Parathyroid adenoma (tissue), 2 donors: Measurements from ENCODE around the gene ZBTB46.

ENCODE experiments used
- H2AFZ ChIP-seq: fragments of 300-600 bp; sonication (generic); one replicate; pipeline ENCODE4 v1.7.0; 2017; ENCODE audit warnings: antibody characterized with exemption, mild to moderate bottlenecking
- H3K27ac ChIP-seq: fragments of 300-600 bp; sonication (generic); one replicate; pipeline ENCODE4 v1.7.0; 2017
- H3K27me3 ChIP-seq: fragments of 300-600 bp; sonication (generic); one replicate; pipeline ENCODE4 v1.7.0; 2017; ENCODE audit warnings: low read length; ENCODE audit not compliant: control insufficient read depth, insufficient read depth
- H3K36me3 ChIP-seq: fragments of 300-600 bp; sonication (generic); one replicate; pipeline ENCODE4 v1.7.0; 2017; ENCODE audit warnings: low read length; ENCODE audit not compliant: control insufficient read depth, insufficient read depth
- H3K4me1 ChIP-seq: fragments of 300-600 bp; sonication (generic); one replicate; pipeline ENCODE4 v1.7.0; 2017; ENCODE audit warnings: control low read depth
- H3K4me2 ChIP-seq: fragments of 300-600 bp; sonication (generic); one replicate; pipeline ENCODE4 v1.7.0; 2017; ENCODE audit warnings: low read length
- H3K4me3 ChIP-seq: fragments of 300-600 bp; sonication (generic); one replicate; pipeline ENCODE4 v1.7.0; 2017; ENCODE audit warnings: low read depth, low read length
- H3K79me2 ChIP-seq: fragments of 300-600 bp; sonication (generic); one replicate; pipeline ENCODE4 v1.7.0; 2017; ENCODE audit warnings: control low read depth
- H3K9ac ChIP-seq: fragments of 300-600 bp; sonication (generic); one replicate; pipeline ENCODE4 v1.7.0; 2017; ENCODE audit warnings: mild to moderate bottlenecking
- H3K9me3 ChIP-seq: fragments of 300-600 bp; sonication (generic); one replicate; pipeline ENCODE4 v1.7.0; 2017; ENCODE audit warnings: low read length; ENCODE audit not compliant: control insufficient read depth
- TF ChIP-seq, protein P1 (sequence below): fragments of 300-600 bp; sonication (generic); IDR thresholded peaks from one replicate; pipeline ENCODE4 v1.7.0; 2017; ENCODE audit warnings: antibody characterized with exemption, mild to moderate bottlenecking
- donor health status: primary hyperparathyroidism.

The ZBTB46 gene

GRCh38 chr20:63829945-63830835 is 874 bp downstream of the ZBTB46 start:
- TF ChIP-seq, protein P1, sequence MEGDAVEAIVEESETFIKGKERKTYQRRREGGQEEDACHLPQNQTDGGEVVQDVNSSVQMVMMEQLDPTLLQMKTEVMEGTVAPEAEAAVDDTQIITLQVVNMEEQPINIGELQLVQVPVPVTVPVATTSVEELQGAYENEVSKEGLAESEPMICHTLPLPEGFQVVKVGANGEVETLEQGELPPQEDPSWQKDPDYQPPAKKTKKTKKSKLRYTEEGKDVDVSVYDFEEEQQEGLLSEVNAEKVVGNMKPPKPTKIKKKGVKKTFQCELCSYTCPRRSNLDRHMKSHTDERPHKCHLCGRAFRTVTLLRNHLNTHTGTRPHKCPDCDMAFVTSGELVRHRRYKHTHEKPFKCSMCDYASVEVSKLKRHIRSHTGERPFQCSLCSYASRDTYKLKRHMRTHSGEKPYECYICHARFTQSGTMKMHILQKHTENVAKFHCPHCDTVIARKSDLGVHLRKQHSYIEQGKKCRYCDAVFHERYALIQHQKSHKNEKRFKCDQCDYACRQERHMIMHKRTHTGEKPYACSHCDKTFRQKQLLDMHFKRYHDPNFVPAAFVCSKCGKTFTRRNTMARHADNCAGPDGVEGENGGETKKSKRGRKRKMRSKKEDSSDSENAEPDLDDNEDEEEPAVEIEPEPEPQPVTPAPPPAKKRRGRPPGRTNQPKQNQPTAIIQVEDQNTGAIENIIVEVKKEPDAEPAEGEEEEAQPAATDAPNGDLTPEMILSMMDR, result no peak
- H3K79me2 ChIP-seq, result peaks cover 34% of the 10 kb centered on the region
- peak overlapping the region; percentile 95 for H3K4me2 ChIP-seq
- H2AFZ ChIP-seq, result peak overlapping the region; percentile 51
- peak overlapping the region; percentile 68 for H3K4me3 ChIP-seq
- no peaks in the 10 kb centered on the region for H3K27me3 ChIP-seq
- peak overlapping the region; percentile 17 for H3K27ac ChIP-seq
- H3K9me3 ChIP-seq, result no peaks in the 10 kb centered on the region
- H3K36me3 ChIP-seq, result no peaks in the 10 kb centered on the region
- H3K4me1 ChIP-seq, result peaks cover 13% of the 10 kb centered on the region
- H3K9ac ChIP-seq, result no peak overlapping the region

- H3K36me3 ChIP-seq, result no peaks in the 10 kb centered on the region
- peaks cover 9% of the 10 kb centered on the region for H3K4me1 ChIP-seq
- peak overlapping the region; percentile 51 for H2AFZ ChIP-seq
- peak overlapping the region; percentile 68 for H3K4me3 ChIP-seq
- H3K27me3 ChIP-seq, result no peaks in the 10 kb centered on the region
- H3K9me3 ChIP-seq, result no peaks in the 10 kb centered on the region
- peak overlapping the region; percentile 95 for H3K4me2 ChIP-seq
- peak overlapping the region; percentile 17 for H3K27ac ChIP-seq
- peaks cover 36% of the 10 kb centered on the region for H3K79me2 ChIP-seq
- no peak overlapping the region for H3K9ac ChIP-seq
- TF ChIP-seq, protein P1, result no peak
Observed at GRCh38 chr20:63829603-63829944, 1.5 kb downstream of the ZBTB46 start.

- H3K79me2 ChIP-seq, result peaks cover 41% of the 10 kb centered on the region
- H3K36me3 ChIP-seq, result no peaks in the 10 kb centered on the region
- no peak overlapping the region for H3K9ac ChIP-seq
- peaks cover 3% of the 10 kb centered on the region for H3K4me1 ChIP-seq
- no peak overlapping the region for H3K4me3 ChIP-seq
- TF ChIP-seq, protein P1, result no peak
- H3K27me3 ChIP-seq, result no peaks in the 10 kb centered on the region
- no peaks in the 10 kb centered on the region for H3K9me3 ChIP-seq
- no peak overlapping the region for H2AFZ ChIP-seq
- H3K27ac ChIP-seq, result no peak overlapping the region
- H3K4me2 ChIP-seq, result no peak overlapping the region
Observed at GRCh38 chr20:63828951-63829350, 2.1 kb downstream of the ZBTB46 start.

DNA sequence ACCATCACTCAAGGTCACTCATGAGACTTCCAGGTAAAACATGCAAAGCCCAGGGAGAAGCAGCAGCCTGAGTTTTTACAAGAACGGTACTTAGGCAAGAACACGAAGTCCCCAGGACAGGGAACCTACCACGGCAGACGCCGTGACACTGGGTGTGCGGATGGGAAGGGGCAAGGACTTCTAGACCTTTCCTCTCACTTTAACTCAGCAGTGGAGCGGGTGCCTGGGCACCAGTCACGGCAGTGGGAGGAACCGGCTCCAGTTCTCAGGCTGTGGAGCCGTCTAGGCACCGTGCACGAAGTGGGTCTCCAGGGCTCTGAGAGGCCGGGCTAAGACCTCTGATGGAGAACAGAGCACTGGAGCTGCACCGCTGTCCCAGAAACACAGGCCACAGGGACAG is 2.5 kb downstream of the ZBTB46 start:
- H3K4me1 ChIP-seq, result no peaks in the 10 kb centered on the region
- H3K27me3 ChIP-seq, result no peaks in the 10 kb centered on the region
- TF ChIP-seq, protein P1, result no peak
- H3K79me2 ChIP-seq, result peaks cover 41% of the 10 kb centered on the region
- no peak overlapping the region for H2AFZ ChIP-seq
- H3K9me3 ChIP-seq, result no peaks in the 10 kb centered on the region
- H3K27ac ChIP-seq, result no peak overlapping the region
- H3K9ac ChIP-seq, result no peak overlapping the region
- H3K4me2 ChIP-seq, result no peak overlapping the region
- H3K4me3 ChIP-seq, result no peak overlapping the region
- H3K36me3 ChIP-seq, result no peaks in the 10 kb centered on the region

- no peaks in the 10 kb centered on the region for H3K9me3 ChIP-seq
- H3K36me3 ChIP-seq, result no peaks in the 10 kb centered on the region
- no peak overlapping the region for H3K9ac ChIP-seq
- TF ChIP-seq, protein P1, result no peak
- H3K4me3 ChIP-seq, result no peak overlapping the region
- no peak overlapping the region for H3K27ac ChIP-seq
- peaks cover 42% of the 10 kb centered on the region for H3K79me2 ChIP-seq
- H3K27me3 ChIP-seq, result no peaks in the 10 kb centered on the region
- H2AFZ ChIP-seq, result no peak overlapping the region
- H3K4me2 ChIP-seq, result no peak overlapping the region
- no peaks in the 10 kb centered on the region for H3K4me1 ChIP-seq
Observed at GRCh38 chr20:63828124-63828523, 2.9 kb downstream of the ZBTB46 start.
